Stimulated activated CD8-positive, alpha-beta memory T cell treated with anti-CD3 and anti-CD28 coated beads, Interleukin-15, amount 100 ng/mL, for 24 hours (primary cell): ENCODE measurements around the gene CDKN1A.
"Not testable (repeated sequence)": the region's sequence is repeated elsewhere in the genome, so short reads cannot be mapped to it uniquely, and the experiment has no call there.

ENCODE experiments used
- DNase-seq: peaks from one replicate; pipeline ENCODE4 v3.0.0-alpha.2; 2020; ENCODE audit warnings: low read depth

Gene CDKN1A

GRCh38 chr6:36695414-36695813 lies 16.9 kb downstream of the CDKN1A start:
- DNase-seq = no peak

- DNase-seq = no peak
Measured at GRCh38 chr6:36697481-36697903, 19.0 kb downstream of the CDKN1A start, which contains the start of gene RAB44. Gene RAB44 (plus strand): TSS chr6:36697826. CDS start chr6:36704236, 6,410 bp downstream.

- no peak for DNase-seq
Measured at GRCh38 chr6:36698196-36698595, 19.7 kb downstream of the CDKN1A start.

GRCh38 chr6:36698871-36699271 lies 20.4 kb downstream of the CDKN1A start:
- DNase-seq = no peak

GRCh38 chr6:36699348-36699747 lies 20.8 kb downstream of the CDKN1A start:
- no peak for DNase-seq

GRCh38 chr6:36700071-36700812 lies 21.7 kb downstream of the CDKN1A start:
- DNase-seq = no peak

GRCh38 chr6:36700831-36701230 lies 22.3 kb downstream of the CDKN1A start:
- no peak for DNase-seq

GRCh38 chr6:36701401-36701991 lies 23.0 kb downstream of the CDKN1A start:
- no peak for DNase-seq

- no peak for DNase-seq
Measured at GRCh38 chr6:36702656-36703055, 24.1 kb downstream of the CDKN1A start.

GRCh38 chr6:36703081-36703606 lies 24.6 kb downstream of the CDKN1A start:
- DNase-seq = no peak

- no peak for DNase-seq
Measured at GRCh38 chr6:36703982-36704381, 25.5 kb downstream of the CDKN1A start.

- DNase-seq = not testable (repeated sequence)
Measured at GRCh38 chr6:36704961-36705577, 26.6 kb downstream of the CDKN1A start.

GRCh38 chr6:36706339-36706738 lies 27.8 kb downstream of the CDKN1A start:
- DNase-seq = no peak

- DNase-seq = no peak
Measured at GRCh38 chr6:36712816-36713215, 34.3 kb downstream of the CDKN1A start.

- no peak for DNase-seq
Measured at GRCh38 chr6:36713846-36714245, 35.3 kb downstream of the CDKN1A start.

GRCh38 chr6:36714511-36714910 lies 36.0 kb downstream of the CDKN1A start:
- no peak for DNase-seq

GRCh38 chr6:36715469-36715868 lies 37.0 kb downstream of the CDKN1A start:
- DNase-seq = no peak

- no peak for DNase-seq
Measured at GRCh38 chr6:36716476-36717093, 38.1 kb downstream of the CDKN1A start.

- DNase-seq = no peak
Measured at GRCh38 chr6:36717231-36717825, 38.8 kb downstream of the CDKN1A start.

GRCh38 chr6:36717871-36718540 lies 39.5 kb downstream of the CDKN1A start:
- DNase-seq = no peak

- DNase-seq = no peak
Measured at GRCh38 chr6:36718560-36718959, 40.0 kb downstream of the CDKN1A start.

- DNase-seq = no peak
Measured at GRCh38 chr6:36719126-36719525, 40.6 kb downstream of the CDKN1A start.
